H9 (cell line): ENCODE results near the gene ZIM2. TPM values are rescaled to one million over a fixed set of nuclear protein-coding genes. Genes with fewer than 3 reads are reported as not detected.

ENCODE experiments used
- DNase-seq: peaks from one replicate; pipeline ENCODE4 v3.0.0-alpha.2; 2017
- H2AFZ ChIP-seq: one replicate; pipeline ENCODE4 v1.6.1; 2013; ENCODE audit warnings: mild to moderate bottlenecking, low read length, control low read depth, moderate library complexity
- H2AK5ac ChIP-seq: 2 replicates; pipeline ENCODE4 v1.6.1; 2013; ENCODE audit warnings: low read length, control low read depth, mixed read lengths; ENCODE audit not compliant: insufficient read length
- H2BK120ac ChIP-seq: one replicate; pipeline ENCODE4 v1.6.1; 2013; ENCODE audit warnings: low read depth, mild to moderate bottlenecking, low read length, control low read depth, inconsistent platforms; ENCODE audit not compliant: poor library complexity, severe bottlenecking
- H2BK12ac ChIP-seq: 2 replicates; pipeline ENCODE4 v1.6.1; 2013; ENCODE audit warnings: low read length, control low read depth, mixed read lengths, low read depth; ENCODE audit not compliant: insufficient read length
- H2BK15ac ChIP-seq: 2 replicates; pipeline ENCODE4 v1.6.1; 2013; ENCODE audit warnings: low read depth, low read length, control low read depth
- H2BK20ac ChIP-seq: one replicate; pipeline ENCODE4 v1.6.1; 2013; ENCODE audit warnings: low read depth, mild to moderate bottlenecking, low read length, control low read depth, inconsistent platforms; ENCODE audit not compliant: poor library complexity, severe bottlenecking
- H2BK5ac ChIP-seq: 2 replicates; pipeline ENCODE4 v1.6.1; 2013; ENCODE audit warnings: low read length, control low read depth, mixed read lengths; ENCODE audit not compliant: insufficient read length
- H3K14ac ChIP-seq: 2 replicates; pipeline ENCODE4 v1.6.1; 2013; ENCODE audit warnings: low read length, control low read depth; ENCODE audit not compliant: insufficient read depth
- H3K18ac ChIP-seq: 2 replicates; pipeline ENCODE4 v1.6.1; 2013; ENCODE audit warnings: low read depth, mild to moderate bottlenecking, mixed read lengths, low read length, control low read depth; ENCODE audit not compliant: insufficient read length
- H3K23ac ChIP-seq: 2 replicates; pipeline ENCODE4 v1.6.1; 2013; ENCODE audit warnings: low read length, control low read depth, mixed read lengths, low read depth; ENCODE audit not compliant: insufficient read length
- H3K23me2 ChIP-seq: 2 replicates; pipeline ENCODE4 v1.6.1; 2013; ENCODE audit warnings: low read depth, mild to moderate bottlenecking, mixed read lengths, low read length, control low read depth; ENCODE audit not compliant: insufficient read length, poor library complexity, severe bottlenecking
- H3K27ac ChIP-seq: 2 replicates; pipeline ENCODE4 v1.5.1; 2013; ENCODE audit warnings: low read length, control low read depth, mixed read lengths, low read depth; ENCODE audit not compliant: insufficient read length
- H3K27me3 ChIP-seq: 2 replicates; pipeline ENCODE4 v1.6.1; 2013; ENCODE audit warnings: low read length, control low read depth, inconsistent platforms; ENCODE audit not compliant: insufficient read depth
- H3K4ac ChIP-seq: 2 replicates; pipeline ENCODE4 v1.6.1; 2013; ENCODE audit warnings: low read depth, mild to moderate bottlenecking, control low read depth, inconsistent platforms, low read length, moderate library complexity
- H3K4me1 ChIP-seq: 2 replicates; pipeline ENCODE4 v1.6.1; 2013; ENCODE audit warnings: low read length, control low read depth, inconsistent platforms; ENCODE audit not compliant: insufficient read depth
- H3K4me2 ChIP-seq: 2 replicates; pipeline ENCODE4 v1.6.1; 2013; ENCODE audit warnings: low read length, control low read depth, mixed read lengths; ENCODE audit not compliant: insufficient read length, insufficient read depth
- H3K56ac ChIP-seq: 2 replicates; pipeline ENCODE4 v1.6.1; 2013; ENCODE audit warnings: low read depth, mild to moderate bottlenecking, mixed read lengths, low read length, control low read depth; ENCODE audit not compliant: insufficient read length
- H3K79me1 ChIP-seq: 2 replicates; pipeline ENCODE4 v1.6.1; 2013; ENCODE audit warnings: low read depth, mild to moderate bottlenecking, moderate library complexity, low read length, control low read depth, inconsistent platforms; ENCODE audit not compliant: insufficient read depth, poor library complexity, severe bottlenecking
- H3K79me2 ChIP-seq: 2 replicates; pipeline ENCODE4 v1.6.1; 2013; ENCODE audit warnings: low read length, control low read depth, inconsistent platforms; ENCODE audit not compliant: insufficient read depth
- H3K9ac ChIP-seq: 2 replicates; pipeline ENCODE4 v1.6.1; 2013; ENCODE audit warnings: low read length, control low read depth, mixed read lengths; ENCODE audit not compliant: insufficient read length; ENCODE audit errors: extremely low read depth
- H3K9me3 ChIP-seq: one replicate; pipeline ENCODE4 v1.6.1; 2013; ENCODE audit warnings: low read depth, low read length, inconsistent platforms; ENCODE audit not compliant: control insufficient read depth
- H3T11ph ChIP-seq: one replicate; pipeline ENCODE4 v1.6.1; 2013; ENCODE audit warnings: mild to moderate bottlenecking, low read length, control low read depth, inconsistent platforms
- H4K20me1 ChIP-seq: one replicate; pipeline ENCODE4 v1.6.1; 2013; ENCODE audit not compliant: control insufficient read depth, insufficient read length, insufficient read depth
- H4K5ac ChIP-seq: 2 replicates; pipeline ENCODE4 v1.6.1; 2013; ENCODE audit warnings: low read depth, mild to moderate bottlenecking, mixed read lengths, low read length, control low read depth; ENCODE audit not compliant: insufficient read length
- H4K8ac ChIP-seq: replicated peaks from 2 replicates; pipeline ENCODE4 v1.6.1; 2013; ENCODE audit warnings: low read length, control low read depth, mixed read lengths, low read depth; ENCODE audit not compliant: insufficient read length
- H4K91ac ChIP-seq: 2 replicates; pipeline ENCODE4 v1.6.1; 2013; ENCODE audit warnings: low read depth, mild to moderate bottlenecking, moderate library complexity, mixed read lengths, low read length, control low read depth; ENCODE audit not compliant: insufficient read length
- H3K27ac Mint-ChIP-seq, 3 experiments: 2 replicates in 2 of 3; 3 replicates in 1 of 3; pipeline ENCODE4 v1.8.0; 2020 to 2021; ENCODE audit warnings: mixed read lengths in 3 of 3, mild to moderate bottlenecking in 1 of 3, moderate library complexity in 1 of 3
- H3K27me3 Mint-ChIP-seq: 2 replicates; pipeline ENCODE4 v1.8.0; 2021; ENCODE audit warnings: low read depth, mild to moderate bottlenecking, moderate library complexity, mixed read lengths
- H3K36me3 Mint-ChIP-seq, 3 experiments: 2 replicates in 2 of 3; 3 replicates in 1 of 3; pipeline ENCODE4 v1.8.0; 2020 to 2021; ENCODE audit warnings: low read depth in 3 of 3, mixed read lengths in 3 of 3; ENCODE audit not compliant: insufficient read depth in 1 of 3
- H3K4me1 Mint-ChIP-seq, 2 experiments: 2 replicates each; pipeline ENCODE4 v1.8.0; 2020; ENCODE audit warnings: mixed read lengths in 2 of 2
- H3K4me3 Mint-ChIP-seq, 2 experiments: 2 replicates in 1 of 2; 3 replicates in 1 of 2; pipeline ENCODE4 v1.8.0; 2020 to 2021; ENCODE audit warnings: mild to moderate bottlenecking in 2 of 2, mixed read lengths in 2 of 2, moderate library complexity in 1 of 2
- H3K9me3 Mint-ChIP-seq, 2 experiments: 2 replicates in 1 of 2; 3 replicates in 1 of 2; pipeline ENCODE4 v1.8.0; 2020; ENCODE audit warnings: mild to moderate bottlenecking in 2 of 2, mixed read lengths in 2 of 2, moderate library complexity in 1 of 2
- WGBS: extraction: QIAGEN DNeasy Blood & Tissue Kit; methylation state at CpG from one replicate; pipeline ENCODE4 v1.1.7; 2013; ENCODE audit warnings: missing lambda C conversion rate, low lambda C conversion rate, mixed read lengths; ENCODE audit not compliant: insufficient read length; ENCODE audit errors: extremely low coverage; 5-methylcytosine and 5-hydroxymethylcytosine counted together
- total RNA-seq: library from RNA; stranded (reverse); gene quantifications from 2 replicates; pipeline ENCODE4 v1.2.1, GENCODE V29; 2021
- TF ChIP-seq, protein P1 (sequence below): fragments of 200-600 bp; sonication (generic); conservative IDR thresholded peaks from 3 replicates; pipeline ENCODE4 v1.8.0; 2021; ENCODE audit warnings: antibody characterized with exemption, mild to moderate bottlenecking

Gene ZIM2
- total RNA-seq, 1 experiment from 2014 or later = not detected

GRCh38 chr19:56823417-56823816 is 17.1 kb downstream of the ZIM2 start:
- Histone ChIP-seq H3K4me1 (no peaks in the 10 kb centered on the region), H4K5ac (no peak overlapping the region), H2AFZ (no peak overlapping the region), H3K27ac (no peak overlapping the region), H3K9me3 (peaks cover 93% of the 10 kb centered on the region), H3T11ph (no peak overlapping the region), H2BK5ac (no peak overlapping the region), H4K91ac (no peak overlapping the region), H3K27me3 (no peaks in the 10 kb centered on the region), H2BK20ac (no peak overlapping the region), H3K4me2 (no peak overlapping the region), H3K18ac (no peak overlapping the region), H3K56ac (no peak overlapping the region), H3K23ac (no peak overlapping the region), H2AK5ac (no peak overlapping the region), H4K8ac (no peak overlapping the region), H2BK120ac (no peak overlapping the region), H3K79me2 (no peaks in the 10 kb centered on the region), H3K14ac (no peak overlapping the region), H2BK12ac (no peak overlapping the region), H3K9ac (no peak overlapping the region), H4K20me1 (no peaks in the 10 kb centered on the region), H3K79me1 (no peaks in the 10 kb centered on the region), H3K4ac (no peak overlapping the region), H2BK15ac (no peak overlapping the region), H3K23me2 (no peaks in the 10 kb centered on the region)
- no peak overlapping the region for H3K27ac Mint-ChIP-seq
- H3K9me3 Mint-ChIP-seq = peaks cover 99 to 100% of the 10 kb centered on the region in 2 experiments
- TF ChIP-seq, protein P1, sequence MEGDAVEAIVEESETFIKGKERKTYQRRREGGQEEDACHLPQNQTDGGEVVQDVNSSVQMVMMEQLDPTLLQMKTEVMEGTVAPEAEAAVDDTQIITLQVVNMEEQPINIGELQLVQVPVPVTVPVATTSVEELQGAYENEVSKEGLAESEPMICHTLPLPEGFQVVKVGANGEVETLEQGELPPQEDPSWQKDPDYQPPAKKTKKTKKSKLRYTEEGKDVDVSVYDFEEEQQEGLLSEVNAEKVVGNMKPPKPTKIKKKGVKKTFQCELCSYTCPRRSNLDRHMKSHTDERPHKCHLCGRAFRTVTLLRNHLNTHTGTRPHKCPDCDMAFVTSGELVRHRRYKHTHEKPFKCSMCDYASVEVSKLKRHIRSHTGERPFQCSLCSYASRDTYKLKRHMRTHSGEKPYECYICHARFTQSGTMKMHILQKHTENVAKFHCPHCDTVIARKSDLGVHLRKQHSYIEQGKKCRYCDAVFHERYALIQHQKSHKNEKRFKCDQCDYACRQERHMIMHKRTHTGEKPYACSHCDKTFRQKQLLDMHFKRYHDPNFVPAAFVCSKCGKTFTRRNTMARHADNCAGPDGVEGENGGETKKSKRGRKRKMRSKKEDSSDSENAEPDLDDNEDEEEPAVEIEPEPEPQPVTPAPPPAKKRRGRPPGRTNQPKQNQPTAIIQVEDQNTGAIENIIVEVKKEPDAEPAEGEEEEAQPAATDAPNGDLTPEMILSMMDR = no peak
- no peaks in the 10 kb centered on the region for H3K4me1 Mint-ChIP-seq
- no CpG with 5 or more reads among the region's 12 CpGs for WGBS
- H3K27me3 Mint-ChIP-seq = no peaks in the 10 kb centered on the region; the same call in 1 of the 2 replicates
- no peak overlapping the region for H3K4me3 Mint-ChIP-seq
- DNase-seq = no peak
- peaks cover 9 to 48% (median 16%) of the 10 kb centered on the region in 3 experiments; a peak in 6 of 7 replicates for H3K36me3 Mint-ChIP-seq
